Parathyroid adenoma (tissue), 2 donors: ENCODE results near the gene PROX2.

Source experiments
- H2AFZ ChIP-seq: fragments of 300-600 bp; sonication (generic); one replicate; pipeline ENCODE4 v1.7.0; 2017; ENCODE audit warnings: antibody characterized with exemption, mild to moderate bottlenecking
- H3K27ac ChIP-seq: fragments of 300-600 bp; sonication (generic); one replicate; pipeline ENCODE4 v1.7.0; 2017
- H3K27me3 ChIP-seq: fragments of 300-600 bp; sonication (generic); one replicate; pipeline ENCODE4 v1.7.0; 2017; ENCODE audit warnings: low read length; ENCODE audit not compliant: control insufficient read depth, insufficient read depth
- H3K36me3 ChIP-seq: fragments of 300-600 bp; sonication (generic); one replicate; pipeline ENCODE4 v1.7.0; 2017; ENCODE audit warnings: low read length; ENCODE audit not compliant: control insufficient read depth, insufficient read depth
- H3K4me1 ChIP-seq: fragments of 300-600 bp; sonication (generic); one replicate; pipeline ENCODE4 v1.7.0; 2017; ENCODE audit warnings: control low read depth
- H3K4me2 ChIP-seq: fragments of 300-600 bp; sonication (generic); one replicate; pipeline ENCODE4 v1.7.0; 2017; ENCODE audit warnings: low read length
- H3K4me3 ChIP-seq: fragments of 300-600 bp; sonication (generic); one replicate; pipeline ENCODE4 v1.7.0; 2017; ENCODE audit warnings: low read depth, low read length
- H3K79me2 ChIP-seq: fragments of 300-600 bp; sonication (generic); one replicate; pipeline ENCODE4 v1.7.0; 2017; ENCODE audit warnings: control low read depth
- H3K9ac ChIP-seq: fragments of 300-600 bp; sonication (generic); one replicate; pipeline ENCODE4 v1.7.0; 2017; ENCODE audit warnings: mild to moderate bottlenecking
- H3K9me3 ChIP-seq: fragments of 300-600 bp; sonication (generic); one replicate; pipeline ENCODE4 v1.7.0; 2017; ENCODE audit warnings: low read length; ENCODE audit not compliant: control insufficient read depth
- CTCF ChIP-seq: fragments of 300-600 bp; sonication (generic); IDR thresholded peaks from one replicate; pipeline ENCODE4 v1.7.0; 2017; ENCODE audit warnings: antibody characterized with exemption, mild to moderate bottlenecking
- donor health status: primary hyperparathyroidism.

The PROX2 gene

DNA sequence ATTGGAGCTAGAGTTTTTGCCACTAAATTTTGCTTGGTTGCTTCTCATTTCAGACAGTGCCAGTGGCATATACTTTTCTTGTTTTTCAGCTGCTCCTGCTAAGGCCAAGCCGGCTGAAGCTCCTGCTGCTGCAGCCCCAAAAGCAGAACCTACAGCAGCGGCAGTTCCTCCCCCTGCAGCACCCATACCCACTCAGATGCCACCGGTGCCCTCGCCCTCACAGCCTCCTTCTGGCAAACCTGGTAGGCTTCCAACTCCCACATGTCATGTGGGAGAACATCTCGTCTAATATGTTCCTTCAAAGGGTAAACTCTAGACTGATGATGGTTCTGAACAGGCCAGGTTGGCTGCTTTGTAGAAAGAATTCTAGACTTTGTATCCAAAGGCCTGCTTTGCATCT is 16.8 kb upstream of the PROX2 start:
- peaks cover 3% of the 10 kb centered on the region for H3K4me1 ChIP-seq
- no peak overlapping the region for H3K4me2 ChIP-seq
- no peak overlapping the region for H3K4me3 ChIP-seq
- H3K27ac ChIP-seq: no peak overlapping the region
- H3K36me3 ChIP-seq: no peaks in the 10 kb centered on the region
- no peaks in the 10 kb centered on the region for H3K79me2 ChIP-seq
- H3K9me3 ChIP-seq: no peaks in the 10 kb centered on the region
- no peak overlapping the region for H2AFZ ChIP-seq
- TF ChIP-seq CTCF: no peak
- no peaks in the 10 kb centered on the region for H3K27me3 ChIP-seq
- no peak overlapping the region for H3K9ac ChIP-seq

- Histone ChIP-seq H3K4me1 (peaks cover 3% of the 10 kb centered on the region), H3K36me3 (no peaks in the 10 kb centered on the region)
Observed at GRCh38 chr14:74891870-74892269, 15.9 kb upstream of the PROX2 start.

GRCh38 chr14:74890262-74890661 is 14.3 kb upstream of the PROX2 start:
- H2AFZ ChIP-seq: no peak overlapping the region
- no peaks in the 10 kb centered on the region for H3K27me3 ChIP-seq
- no peak overlapping the region for H3K9ac ChIP-seq
- H3K27ac ChIP-seq: no peak overlapping the region
- peaks cover 5% of the 10 kb centered on the region for H3K79me2 ChIP-seq
- no peak overlapping the region for H3K4me2 ChIP-seq
- no peak overlapping the region for H3K4me3 ChIP-seq
- H3K36me3 ChIP-seq: no peaks in the 10 kb centered on the region
- TF ChIP-seq CTCF: no peak
- no peaks in the 10 kb centered on the region for H3K9me3 ChIP-seq
- peaks cover 14% of the 10 kb centered on the region for H3K4me1 ChIP-seq

More at GRCh38 chr14:74891870-74892269, 15.9 kb upstream of the PROX2 start:
- H3K9me3 ChIP-seq: no peaks in the 10 kb centered on the region
- no peak overlapping the region for H3K9ac ChIP-seq
- H3K27ac ChIP-seq: no peak overlapping the region
- TF ChIP-seq CTCF: no peak
- H3K4me3 ChIP-seq: no peak overlapping the region
- H3K27me3 ChIP-seq: no peaks in the 10 kb centered on the region
- no peaks in the 10 kb centered on the region for H3K79me2 ChIP-seq
- H3K4me2 ChIP-seq: no peak overlapping the region
- H2AFZ ChIP-seq: no peak overlapping the region

GRCh38 chr14:74888164-74889158 is 12.5 kb upstream of the PROX2 start:
- Histone ChIP-seq H3K4me3 (no peak overlapping the region), H3K4me2 (no peak overlapping the region), H3K9me3 (no peaks in the 10 kb centered on the region), H2AFZ (no peak overlapping the region), H3K79me2 (peaks cover 19% of the 10 kb centered on the region), H3K27me3 (no peaks in the 10 kb centered on the region), H3K4me1 (peaks cover 22% of the 10 kb centered on the region), H3K9ac (no peak overlapping the region), H3K36me3 (no peaks in the 10 kb centered on the region), H3K27ac (no peak overlapping the region)
- TF ChIP-seq CTCF: no peak
